Choroid plexus epithelial cell (primary cell): ENCODE data around the gene CNOT6L.

Experiments
- DNase-seq: peaks from one replicate; pipeline ENCODE4 v3.0.0-alpha.2; 2010; ENCODE audit warnings: low read depth
- H3K4me3 ChIP-seq: 2 replicates; pipeline ENCODE4 v1.5.1; 2011; ENCODE audit warnings: low read depth, mild to moderate bottlenecking, control low read depth, low read length, moderate library complexity
- CTCF ChIP-seq: conservative IDR thresholded peaks from 2 replicates; pipeline ENCODE4 v1.5.1; 2011; ENCODE audit warnings: low read depth, mild to moderate bottlenecking, control low read depth, inconsistent platforms, low read length, moderate library complexity

CNOT6L gene

GRCh38 chr4:77765720-77766119 is 53.4 kb downstream of the CNOT6L start:
- no peak for DNase-seq
- TF ChIP-seq CTCF, result no peak

GRCh38 chr4:77762531-77762930 is 56.6 kb downstream of the CNOT6L start:
- no peak for DNase-seq
- TF ChIP-seq CTCF, result no peak
- no peak overlapping the region for H3K4me3 ChIP-seq

More at GRCh38 chr4:77765720-77766119, 53.4 kb downstream of the CNOT6L start:
- no peak overlapping the region for H3K4me3 ChIP-seq

- no peak for TF ChIP-seq CTCF
- no peak overlapping the region for H3K4me3 ChIP-seq
- no peak for DNase-seq
These were observed 57.6 kb downstream of the CNOT6L start for GRCh38 chr4:77761595-77761994.

GRCh38 chr4:77758804-77759203 is 60.4 kb downstream of the CNOT6L start:
- H3K4me3 ChIP-seq, result no peak overlapping the region
- no peak for DNase-seq
- no peak for TF ChIP-seq CTCF

GRCh38 chr4:77751764-77752163 is 67.4 kb downstream of the CNOT6L start:
- no peak for DNase-seq
- no peak for TF ChIP-seq CTCF
- no peak overlapping the region for H3K4me3 ChIP-seq

- H3K4me3 ChIP-seq, result no peak overlapping the region
- DNase-seq, result peak; percentile 12
- no peak for TF ChIP-seq CTCF
These were observed 73.4 kb downstream of the CNOT6L start for GRCh38 chr4:77745792-77746191.

- TF ChIP-seq CTCF, result no peak
- DNase-seq, result peak; percentile 25
- H3K4me3 ChIP-seq, result no peak overlapping the region
These were observed 77.1 kb downstream of the CNOT6L start for GRCh38 chr4:77742054-77742453.
